ENCODE measurements around the gene ASPDH.
"Not testable (repeated sequence)": the region's sequence is repeated elsewhere in the genome, so short reads cannot be mapped to it uniquely, and the experiment has no call there.

The ASPDH gene

GRCh38 chr19:50473336-50473735 lies 40.4 kb downstream of the ASPDH start:
- H3K27ac ChIP-seq (ENCODE audit: low read depth, low read length); H3K27me3 ChIP-seq (ENCODE audit: control insufficient read depth, insufficient read depth, low read length); H3K36me3 ChIP-seq (ENCODE audit: control insufficient read depth, insufficient read depth, low read length); H3K9ac ChIP-seq (ENCODE audit: low read depth, low read length); H3K4me3 ChIP-seq (ENCODE audit: low read depth, low read length); H3K9me3 ChIP-seq (ENCODE audit: control insufficient read depth, insufficient read depth, low read length); H3K4me1 ChIP-seq (ENCODE audit: control insufficient read depth, insufficient read depth, low read length): not testable (repeated sequence)

GRCh38 chr19:50468818-50469217 lies 44.9 kb downstream of the ASPDH start:
- Histone ChIP-seq H3K9me3 (ENCODE audit: control insufficient read depth, insufficient read depth, low read length) (no peaks in the 10 kb centered on the region), H3K9ac (ENCODE audit: low read depth, low read length) (no peak overlapping the region), H3K27me3 (ENCODE audit: control insufficient read depth, insufficient read depth, low read length) (no peaks in the 10 kb centered on the region), H3K4me1 (ENCODE audit: control insufficient read depth, insufficient read depth, low read length) (peaks cover 5% of the 10 kb centered on the region; the same call in 1 of the 2 replicates), H3K27ac (ENCODE audit: low read depth, low read length) (no peak overlapping the region), H3K36me3 (ENCODE audit: control insufficient read depth, insufficient read depth, low read length) (no peaks in the 10 kb centered on the region), H3K4me3 (ENCODE audit: low read depth, low read length) (no peak overlapping the region)

- peaks cover 5% of the 10 kb centered on the region; the same call in 1 of the 2 replicates for H3K4me1 ChIP-seq (ENCODE audit: control insufficient read depth, insufficient read depth, low read length)
- H3K4me3 ChIP-seq (ENCODE audit: low read depth, low read length) = no peak overlapping the region
- no peaks in the 10 kb centered on the region for H3K36me3 ChIP-seq (ENCODE audit: control insufficient read depth, insufficient read depth, low read length)
- H3K27me3 ChIP-seq (ENCODE audit: control insufficient read depth, insufficient read depth, low read length) = no peaks in the 10 kb centered on the region
- no peaks in the 10 kb centered on the region for H3K9me3 ChIP-seq (ENCODE audit: control insufficient read depth, insufficient read depth, low read length)
- H3K9ac ChIP-seq (ENCODE audit: low read depth, low read length) = no peak overlapping the region
- H3K27ac ChIP-seq (ENCODE audit: low read depth, low read length) = no peak overlapping the region
Observed at GRCh38 chr19:50467566-50467965, 46.1 kb downstream of the ASPDH start.

- Histone ChIP-seq H3K36me3 (ENCODE audit: control insufficient read depth, insufficient read depth, low read length) (no peaks in the 10 kb centered on the region), H3K4me3 (ENCODE audit: low read depth, low read length) (no peak overlapping the region), H3K27me3 (ENCODE audit: control insufficient read depth, insufficient read depth, low read length) (no peaks in the 10 kb centered on the region), H3K27ac (ENCODE audit: low read depth, low read length) (no peak overlapping the region), H3K9ac (ENCODE audit: low read depth, low read length) (no peak overlapping the region), H3K9me3 (ENCODE audit: control insufficient read depth, insufficient read depth, low read length) (no peaks in the 10 kb centered on the region), H3K4me1 (ENCODE audit: control insufficient read depth, insufficient read depth, low read length) (peaks cover 5% of the 10 kb centered on the region; the same call in 1 of the 2 replicates)
Observed at GRCh38 chr19:50466706-50467039, 47.0 kb downstream of the ASPDH start.

- H3K9ac ChIP-seq (ENCODE audit: low read depth, low read length) = no peak overlapping the region
- no peaks in the 10 kb centered on the region for H3K36me3 ChIP-seq (ENCODE audit: control insufficient read depth, insufficient read depth, low read length)
- H3K27ac ChIP-seq (ENCODE audit: low read depth, low read length) = no peak overlapping the region
- no peaks in the 10 kb centered on the region for H3K27me3 ChIP-seq (ENCODE audit: control insufficient read depth, insufficient read depth, low read length)
- H3K4me3 ChIP-seq (ENCODE audit: low read depth, low read length) = no peak overlapping the region
- H3K4me1 ChIP-seq (ENCODE audit: control insufficient read depth, insufficient read depth, low read length) = peaks cover 5% of the 10 kb centered on the region; the same call in 1 of the 2 replicates
- no peaks in the 10 kb centered on the region for H3K9me3 ChIP-seq (ENCODE audit: control insufficient read depth, insufficient read depth, low read length)
Observed at GRCh38 chr19:50465986-50466705, 47.6 kb downstream of the ASPDH start.

- no peaks in the 10 kb centered on the region for H3K27me3 ChIP-seq (ENCODE audit: control insufficient read depth, insufficient read depth, low read length)
- no peak overlapping the region for H3K4me3 ChIP-seq (ENCODE audit: low read depth, low read length)
- H3K4me1 ChIP-seq (ENCODE audit: control insufficient read depth, insufficient read depth, low read length) = peaks cover 5% of the 10 kb centered on the region; the same call in 1 of the 2 replicates
- H3K27ac ChIP-seq (ENCODE audit: low read depth, low read length) = no peak overlapping the region
- H3K9ac ChIP-seq (ENCODE audit: low read depth, low read length) = no peak overlapping the region
- H3K36me3 ChIP-seq (ENCODE audit: control insufficient read depth, insufficient read depth, low read length) = no peaks in the 10 kb centered on the region
- no peaks in the 10 kb centered on the region for H3K9me3 ChIP-seq (ENCODE audit: control insufficient read depth, insufficient read depth, low read length)
Observed at GRCh38 chr19:50465000-50465399, 48.7 kb downstream of the ASPDH start.

GRCh38 chr19:50464348-50464747 lies 49.4 kb downstream of the ASPDH start:
- H3K9me3 ChIP-seq (ENCODE audit: control insufficient read depth, insufficient read depth, low read length) = no peaks in the 10 kb centered on the region
- peaks cover 5% of the 10 kb centered on the region; the same call in 1 of the 2 replicates for H3K4me1 ChIP-seq (ENCODE audit: control insufficient read depth, insufficient read depth, low read length)
- H3K36me3 ChIP-seq (ENCODE audit: control insufficient read depth, insufficient read depth, low read length) = no peaks in the 10 kb centered on the region
- H3K27me3 ChIP-seq (ENCODE audit: control insufficient read depth, insufficient read depth, low read length) = no peaks in the 10 kb centered on the region
- H3K9ac ChIP-seq (ENCODE audit: low read depth, low read length) = no peak overlapping the region
- no peak overlapping the region for H3K4me3 ChIP-seq (ENCODE audit: low read depth, low read length)
- H3K27ac ChIP-seq (ENCODE audit: low read depth, low read length) = no peak overlapping the region

- Histone ChIP-seq H3K4me1 (ENCODE audit: control insufficient read depth, insufficient read depth, low read length) (peaks cover 5% of the 10 kb centered on the region; the same call in 1 of the 2 replicates), H3K27me3 (ENCODE audit: control insufficient read depth, insufficient read depth, low read length) (no peaks in the 10 kb centered on the region), H3K9me3 (ENCODE audit: control insufficient read depth, insufficient read depth, low read length) (no peaks in the 10 kb centered on the region), H3K36me3 (ENCODE audit: control insufficient read depth, insufficient read depth, low read length) (no peaks in the 10 kb centered on the region), H3K27ac (ENCODE audit: low read depth, low read length) (no peak overlapping the region), H3K4me3 (ENCODE audit: low read depth, low read length) (no peak overlapping the region), H3K9ac (ENCODE audit: low read depth, low read length) (no peak overlapping the region)
Observed at GRCh38 chr19:50462970-50463369, 50.7 kb downstream of the ASPDH start.

Measured in HUES48 (cell line).